ENCODE data around the gene MTUS2.

Gene MTUS2

DNA sequence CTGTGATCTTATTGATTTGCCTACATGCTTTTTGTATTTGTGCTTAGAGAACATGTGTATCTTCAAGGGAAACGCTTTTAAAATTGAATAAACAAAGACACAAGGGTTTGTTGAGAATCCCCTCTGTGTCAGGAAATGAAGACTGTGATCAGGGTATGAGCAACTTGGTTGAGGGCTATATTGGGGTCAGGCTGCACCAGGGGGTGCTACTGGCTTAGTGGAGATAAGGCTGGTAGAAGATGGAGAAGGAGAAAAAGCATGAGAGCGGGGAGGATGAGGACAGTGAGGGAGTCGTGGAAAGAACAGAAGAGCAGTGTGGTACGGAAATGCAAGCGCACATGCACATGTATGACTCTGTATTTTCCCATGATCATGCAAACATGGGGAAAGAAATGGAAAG is 201.6 kb downstream of the MTUS2 start:
- DNase-seq (ENCODE audit: extremely low read depth in 1 of 2, low read depth in 1 of 2), result no peak

DNA sequence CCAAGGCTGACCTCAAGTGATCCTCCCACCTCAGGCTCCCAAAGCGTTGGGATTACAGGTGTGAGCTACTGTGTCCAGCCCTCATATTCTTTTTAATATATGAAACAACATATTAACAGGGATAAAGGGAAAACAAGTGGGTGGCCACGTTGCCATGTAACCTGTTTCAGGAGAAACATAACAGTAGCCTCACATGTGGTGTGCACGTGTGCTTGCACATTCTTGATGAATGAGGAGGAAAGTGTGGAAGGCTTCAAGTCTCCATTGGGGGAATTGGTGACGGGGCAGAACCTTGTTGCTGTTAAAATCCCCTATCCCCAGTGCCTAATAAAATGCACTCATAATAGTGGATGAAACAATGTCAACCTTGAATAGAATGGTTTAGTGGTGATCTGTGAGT is 202.3 kb downstream of the MTUS2 start:
- DNase-seq (ENCODE audit: extremely low read depth in 1 of 2, low read depth in 1 of 2), result no peak

DNA sequence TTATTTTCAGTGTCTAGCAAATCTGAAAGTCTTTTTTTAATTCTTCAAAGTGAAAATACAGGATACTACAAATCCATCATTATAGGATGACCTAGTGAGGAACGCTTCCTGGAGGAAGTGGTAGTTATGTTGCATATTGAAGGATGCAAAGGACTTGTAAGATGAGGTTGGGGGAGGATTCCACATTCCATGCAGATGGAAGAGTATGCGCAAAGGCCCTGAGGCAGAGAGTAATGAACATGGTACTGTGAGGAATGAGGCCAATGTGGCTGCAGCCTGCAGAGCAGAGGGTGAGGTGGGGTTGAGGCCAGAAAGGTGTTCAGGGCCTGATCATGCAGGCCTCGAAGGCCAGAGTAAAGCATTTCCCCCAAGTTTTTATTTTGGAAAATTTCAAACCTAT is 202.8 kb downstream of the MTUS2 start:
- DNase-seq (ENCODE audit: extremely low read depth in 1 of 2, low read depth in 1 of 2), result no peak

DNA sequence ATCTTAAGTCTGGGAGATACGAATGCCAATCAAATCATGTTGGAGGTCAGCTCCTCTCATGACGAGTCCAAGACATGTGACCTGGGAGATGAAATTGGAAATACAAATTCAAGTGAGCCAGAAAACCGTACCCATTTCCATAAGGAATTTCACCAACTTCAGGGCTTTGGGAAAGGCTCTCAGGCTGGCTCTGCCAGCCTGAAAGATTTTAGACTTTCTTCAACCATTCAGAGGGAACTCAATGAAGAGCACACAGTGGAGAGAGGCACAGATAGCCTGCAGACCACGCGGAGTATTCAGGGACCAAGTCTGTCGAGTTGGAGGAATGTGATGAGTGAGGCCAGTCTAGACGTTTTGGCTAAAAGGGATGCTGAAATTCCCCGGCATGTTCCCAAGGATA is 204.6 kb downstream of the MTUS2 start:
- DNase-seq (ENCODE audit: extremely low read depth in 1 of 2, low read depth in 1 of 2), result no peak

DNA sequence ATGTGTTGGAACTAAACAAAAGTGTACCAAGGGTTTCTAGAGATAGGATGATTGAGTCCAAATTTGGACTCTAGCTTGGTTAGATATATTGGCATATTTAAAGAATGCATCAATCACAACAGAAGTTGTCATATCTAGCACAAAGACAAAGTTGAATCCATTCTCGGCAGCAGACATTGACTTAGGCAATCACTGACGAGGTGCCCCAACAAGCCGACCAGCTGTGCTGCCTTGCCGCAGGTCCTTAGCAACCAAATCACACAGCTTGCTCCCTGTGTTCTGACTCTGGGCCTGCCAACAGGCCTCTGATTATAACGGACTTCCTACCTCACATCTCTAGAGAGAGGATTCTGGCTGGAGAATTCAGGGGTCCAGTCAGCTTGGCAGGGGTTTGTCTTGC is 208.7 kb downstream of the MTUS2 start:
- DNase-seq (ENCODE audit: extremely low read depth in 1 of 2, low read depth in 1 of 2), result no peak

DNA sequence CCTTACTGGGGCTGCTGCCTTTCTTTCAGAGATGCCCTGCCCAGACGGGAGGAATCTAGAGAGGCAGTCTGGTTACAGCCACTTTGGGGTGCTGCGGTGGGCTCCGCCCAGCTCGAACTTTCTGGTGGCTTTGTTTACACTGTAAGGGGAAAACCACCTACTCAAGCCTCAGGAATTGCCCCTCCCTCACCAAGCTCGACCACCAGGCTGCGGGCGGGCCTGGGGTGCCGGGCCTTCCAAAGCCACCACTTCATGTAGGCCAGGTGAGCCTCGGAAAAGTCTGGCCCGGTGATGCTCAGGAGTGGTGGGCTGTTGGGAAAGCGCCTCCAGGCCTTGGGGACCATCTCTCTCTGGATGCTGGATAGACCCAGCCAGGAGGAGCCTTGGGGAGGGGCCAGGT is 218.6 kb downstream of the MTUS2 start:
- DNase-seq (ENCODE audit: extremely low read depth in 1 of 2, low read depth in 1 of 2), result no peak

DNA sequence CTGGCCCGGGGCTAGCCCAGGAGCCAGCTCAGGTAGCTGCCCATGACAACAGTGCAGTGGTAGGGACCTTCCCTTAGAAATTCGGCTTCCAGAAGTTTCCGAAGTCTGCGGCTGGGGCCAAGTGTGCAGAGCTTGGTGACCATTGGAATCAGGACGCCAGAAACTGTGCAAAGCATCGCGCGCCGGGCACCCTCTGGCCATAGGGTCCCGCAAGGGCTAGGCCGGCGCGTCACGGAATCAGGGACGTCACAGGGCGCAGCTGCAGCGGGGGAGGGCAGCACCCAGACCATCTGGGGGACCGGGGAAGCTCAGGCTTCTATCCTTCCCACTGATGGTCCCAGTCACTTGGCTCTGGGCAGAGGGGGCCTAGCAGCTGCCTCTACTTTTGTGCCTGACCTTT is 219.1 kb downstream of the MTUS2 start:
- no peak for DNase-seq (ENCODE audit: extremely low read depth in 1 of 2, low read depth in 1 of 2)

DNA sequence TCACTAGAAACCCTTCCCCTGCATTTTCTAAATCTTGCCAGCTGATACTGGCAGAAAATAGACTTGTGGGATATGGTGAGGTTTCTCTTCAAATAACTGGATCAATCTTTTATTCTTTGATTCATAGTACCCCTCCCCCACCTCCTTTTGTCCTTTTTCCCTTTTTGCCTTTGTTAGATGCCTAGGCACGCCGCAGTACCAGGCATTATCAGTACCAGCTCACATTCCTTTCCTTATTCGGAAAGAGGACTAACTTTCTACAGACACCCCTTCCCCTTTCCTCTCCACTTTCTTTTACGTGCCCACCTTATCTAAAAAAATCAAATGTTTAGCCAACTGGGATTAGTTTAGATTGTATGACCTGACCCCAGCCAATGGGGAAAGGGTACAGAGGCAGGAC is 226.4 kb downstream of the MTUS2 start:
- no peak for DNase-seq (ENCODE audit: extremely low read depth in 1 of 2, low read depth in 1 of 2)

DNA sequence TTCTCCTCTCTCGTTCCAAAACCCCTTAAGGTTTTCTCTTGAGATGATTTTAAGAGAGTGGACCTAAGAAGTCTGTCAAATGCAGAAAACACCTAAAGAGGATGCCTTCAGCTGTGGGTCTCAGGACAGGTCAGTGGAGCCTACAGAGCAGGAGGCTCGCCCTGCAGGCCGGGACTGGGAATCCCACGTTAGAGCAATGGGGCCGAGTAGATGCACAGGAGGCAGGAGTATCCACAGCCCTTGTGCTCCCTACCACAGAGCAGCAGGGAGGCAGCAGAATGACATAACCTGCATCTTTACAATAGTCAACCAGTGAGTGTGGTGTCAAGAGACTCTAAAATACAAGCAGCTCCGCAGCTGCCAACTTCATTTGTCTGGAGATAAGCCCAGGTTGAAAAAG is 229.4 kb downstream of the MTUS2 start:
- no peak for DNase-seq (ENCODE audit: extremely low read depth in 1 of 2, low read depth in 1 of 2)

DNA sequence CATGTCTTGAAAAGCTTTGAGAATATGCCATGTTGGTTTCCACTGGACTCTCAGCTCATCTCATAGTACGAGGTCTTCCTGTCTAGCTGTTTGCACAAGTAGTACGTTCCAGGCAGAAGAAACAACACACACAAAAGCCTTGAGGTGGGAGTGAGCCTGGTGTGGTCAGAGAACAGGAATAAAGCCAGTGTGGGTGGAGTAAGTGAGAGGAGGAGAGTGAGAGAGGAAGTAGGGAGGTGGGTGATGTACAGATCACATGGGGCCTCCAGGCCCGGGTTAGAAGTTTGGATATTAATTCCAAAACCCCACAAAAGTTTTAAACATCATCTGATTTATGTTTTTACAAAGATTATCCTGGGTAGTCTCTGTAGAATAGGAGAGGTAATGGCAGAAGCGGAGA is 230.6 kb downstream of the MTUS2 start:
- no peak for DNase-seq (ENCODE audit: extremely low read depth in 1 of 2, low read depth in 1 of 2)

DNA sequence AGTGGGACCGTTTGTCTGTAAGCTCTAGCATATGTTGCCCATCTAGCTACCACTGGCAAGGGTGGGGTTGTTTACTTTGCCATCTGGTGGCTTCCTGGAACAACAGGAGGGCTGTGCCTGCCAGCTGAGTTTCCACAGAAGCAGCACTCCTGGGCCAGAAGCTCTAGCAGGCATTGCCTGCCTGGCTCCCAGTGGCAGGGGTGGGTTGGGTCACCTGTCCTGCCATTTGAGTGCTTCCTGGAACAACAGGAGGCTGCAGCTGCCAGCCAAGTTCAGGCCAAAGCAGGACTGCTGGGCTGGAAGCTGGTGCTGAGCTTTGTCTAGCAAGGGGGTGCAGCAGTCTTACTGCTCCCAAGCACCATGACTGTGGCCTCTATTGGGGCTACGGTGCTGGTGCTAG is 239.7 kb downstream of the MTUS2 start:
- no peak for DNase-seq (ENCODE audit: extremely low read depth in 1 of 2, low read depth in 1 of 2)

DNA sequence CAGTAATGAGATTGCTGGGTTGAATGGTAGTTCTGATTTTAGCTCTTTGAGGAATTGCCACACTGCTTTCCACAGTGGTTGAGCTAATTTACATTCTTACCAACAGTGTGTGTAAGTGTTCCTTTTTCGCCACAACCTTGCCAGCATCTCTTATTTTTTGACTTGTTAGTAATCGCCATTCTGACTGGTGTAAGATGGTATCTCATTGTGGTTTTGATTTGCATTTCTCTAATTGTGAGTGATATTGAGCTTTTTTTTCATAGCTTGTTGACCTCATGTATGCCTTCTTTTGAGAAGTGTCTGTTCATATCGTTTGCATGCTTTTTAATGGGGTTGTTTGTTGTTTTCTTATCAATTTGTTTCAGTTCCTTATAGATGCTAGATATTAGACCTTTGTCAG is 245.0 kb downstream of the MTUS2 start:
- DNase-seq (ENCODE audit: extremely low read depth in 1 of 2, low read depth in 1 of 2), result no peak

DNA sequence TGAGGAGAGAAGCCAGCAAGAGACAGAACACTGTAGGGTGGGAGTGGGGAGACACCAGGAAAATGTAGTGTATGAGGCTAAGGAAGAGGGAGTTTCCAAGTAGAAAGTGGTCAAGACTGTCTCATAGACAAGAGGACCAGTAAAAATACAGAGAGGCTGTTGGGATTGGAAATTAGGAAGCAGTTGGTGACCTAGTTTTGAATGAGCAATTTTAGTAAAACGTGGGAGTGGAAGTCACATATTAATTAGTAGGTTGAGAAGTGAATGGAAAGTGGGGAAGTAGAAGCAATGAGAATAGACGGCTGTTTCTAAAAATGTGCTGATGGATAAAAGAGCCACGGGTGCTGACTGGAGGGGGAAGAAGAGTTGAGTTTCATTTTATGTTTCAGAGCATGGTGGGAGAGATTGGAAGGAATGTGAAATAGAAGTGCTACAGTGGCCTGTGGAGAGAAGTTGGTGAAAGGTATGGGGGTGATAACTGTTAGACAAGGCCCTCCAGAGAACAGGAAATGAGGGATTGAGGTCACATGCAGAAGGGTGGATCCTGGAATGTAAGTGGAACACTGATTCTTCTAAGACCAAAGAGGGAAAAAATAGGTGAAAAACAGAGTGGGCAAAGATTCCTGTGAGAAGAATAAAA is 247.3 kb downstream of the MTUS2 start:
- no peak for DNase-seq (ENCODE audit: extremely low read depth in 1 of 2, low read depth in 1 of 2)

DNA sequence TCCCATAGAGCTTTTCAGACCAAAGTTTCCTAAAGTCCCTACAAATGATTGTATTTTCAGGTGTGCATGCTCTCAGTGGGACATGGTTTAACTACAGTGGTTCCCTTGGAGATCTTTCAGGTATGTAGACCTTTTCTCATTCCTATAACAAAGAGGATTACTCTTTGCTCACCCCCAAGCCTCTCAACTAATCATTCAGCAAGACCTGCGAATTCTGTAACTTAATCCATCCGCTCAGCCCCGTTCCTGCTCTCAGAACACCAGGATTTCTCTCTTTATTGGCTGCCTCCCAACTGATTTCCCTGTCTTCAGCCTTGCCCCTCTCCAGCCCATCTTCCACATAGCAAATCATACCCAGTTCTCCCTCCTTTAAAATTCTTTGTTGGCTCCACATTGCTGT is 253.6 kb downstream of the MTUS2 start:
- no peak for DNase-seq (ENCODE audit: extremely low read depth in 1 of 2, low read depth in 1 of 2)

DNA sequence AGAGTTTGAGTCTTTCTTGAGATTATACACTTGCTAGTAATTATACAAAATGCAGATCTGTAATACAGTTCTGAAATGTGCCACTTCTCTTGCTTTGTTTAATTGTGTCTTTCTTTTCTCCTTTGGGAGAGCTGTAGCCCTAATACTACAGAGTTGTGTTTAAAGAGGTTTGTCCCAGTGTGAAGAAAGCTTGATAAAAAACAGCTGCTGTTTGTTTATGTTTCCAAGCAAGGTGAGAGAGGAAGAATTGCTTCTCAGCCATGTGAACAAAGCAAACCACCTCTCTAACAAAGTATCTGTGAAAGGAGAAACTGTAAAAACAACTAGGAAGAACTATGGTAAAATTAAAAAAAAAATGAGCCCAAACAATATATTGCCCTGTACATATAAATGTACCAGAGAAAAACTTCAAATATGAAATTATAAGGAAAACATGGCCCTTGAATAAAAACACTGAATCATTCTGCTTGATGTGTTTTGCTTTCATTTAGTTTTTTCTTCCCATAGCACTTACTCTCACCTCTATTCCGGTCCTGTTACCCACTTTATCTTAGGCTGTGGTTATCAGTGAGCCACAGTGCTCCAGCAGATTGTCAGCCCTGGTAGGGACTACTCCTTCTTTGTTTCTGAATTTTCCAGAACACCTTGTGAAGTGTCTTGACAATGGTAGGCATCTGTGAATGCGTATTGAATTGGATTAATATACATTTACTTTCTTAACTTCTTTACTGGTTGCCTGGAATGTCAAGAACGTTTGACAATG is 257.1 kb downstream of the MTUS2 start:
- DNase-seq (ENCODE audit: extremely low read depth in 1 of 2, low read depth in 1 of 2), result no peak

DNA sequence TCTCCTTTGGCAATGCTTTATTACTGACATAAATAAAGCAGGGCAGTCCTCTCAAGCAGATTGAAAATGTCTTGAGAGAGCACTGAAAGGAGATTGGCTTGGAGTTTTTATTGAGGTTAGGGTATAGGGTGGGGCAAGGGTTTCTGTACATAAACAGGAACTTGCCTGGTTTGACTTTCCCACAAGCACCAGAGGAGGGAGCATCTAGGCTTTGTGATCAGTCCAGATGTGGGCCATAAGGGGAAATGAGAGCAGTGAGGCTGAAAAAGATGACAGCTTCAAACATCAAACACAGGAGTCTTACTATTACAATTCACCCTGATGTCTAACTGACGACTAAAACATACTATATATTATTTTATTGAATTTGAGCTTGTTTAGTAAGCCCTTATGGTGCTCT is 260.9 kb downstream of the MTUS2 start:
- DNase-seq (ENCODE audit: extremely low read depth in 1 of 2, low read depth in 1 of 2), result no peak

DNA sequence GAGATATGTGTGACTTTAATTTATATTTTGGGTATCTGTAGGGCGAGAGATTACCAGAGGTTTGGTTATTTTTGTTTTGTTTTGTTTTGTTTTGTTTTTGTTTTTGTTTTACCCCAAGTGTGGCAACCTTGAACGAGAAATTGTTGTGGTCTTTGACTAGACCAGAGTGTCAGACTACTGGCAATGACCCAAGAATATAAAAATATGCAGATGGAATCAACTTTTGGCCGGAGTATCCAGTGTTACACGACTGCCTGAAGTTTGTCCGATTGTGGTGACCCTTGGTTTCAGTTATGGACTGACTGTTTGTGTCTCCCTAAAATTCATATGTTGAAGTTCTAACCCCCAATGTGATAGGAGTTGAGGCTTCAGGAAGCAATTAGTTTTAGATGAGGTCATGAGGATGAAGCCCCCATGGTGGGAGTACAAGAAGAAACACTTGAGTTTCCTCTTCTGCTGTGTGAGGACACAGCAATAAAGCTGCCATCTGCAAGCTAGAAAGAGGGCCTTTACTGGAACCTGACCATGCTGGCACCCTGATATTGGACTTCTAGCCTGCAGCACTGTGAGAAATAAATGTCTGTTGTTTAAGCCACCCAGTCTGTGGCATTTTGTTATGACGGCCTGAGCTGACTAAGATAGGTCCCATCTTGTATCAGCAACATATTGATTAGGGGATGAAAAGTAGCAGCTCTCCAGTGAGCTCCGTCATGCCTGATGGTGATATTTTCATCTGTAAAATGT is 261.7 kb downstream of the MTUS2 start:
- no peak for DNase-seq (ENCODE audit: extremely low read depth in 1 of 2, low read depth in 1 of 2)

DNA sequence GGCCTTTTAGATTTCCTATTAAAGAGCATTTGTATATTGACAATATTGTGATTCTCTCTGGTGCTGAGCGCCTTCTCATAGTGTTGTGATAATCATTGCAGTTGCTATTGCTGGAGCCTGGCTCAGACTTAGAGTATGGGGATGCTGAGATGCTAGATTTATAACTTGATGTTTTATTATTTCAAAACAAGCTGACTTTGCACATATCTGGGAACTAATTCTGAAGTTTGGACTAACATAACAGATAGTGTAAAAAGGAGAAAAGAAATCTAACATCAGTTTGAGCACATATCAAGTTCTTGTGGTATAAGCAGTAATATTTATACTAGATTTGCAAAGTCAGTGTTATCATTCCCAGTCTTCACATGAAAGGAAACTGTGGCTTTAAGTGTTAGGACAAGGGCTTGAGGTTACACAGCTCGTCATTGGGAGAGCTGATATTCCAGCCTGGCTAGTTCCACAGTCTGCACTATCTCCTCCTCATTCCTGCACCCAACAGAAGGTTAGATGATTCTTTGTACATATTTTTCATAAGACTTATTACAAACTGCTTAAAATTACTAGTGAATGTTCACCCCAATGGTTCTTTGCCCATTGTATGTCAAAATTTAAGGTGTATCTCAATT is 279.8 kb downstream of the MTUS2 start:
- DNase-seq (ENCODE audit: extremely low read depth in 1 of 2, low read depth in 1 of 2), result no peak

DNA sequence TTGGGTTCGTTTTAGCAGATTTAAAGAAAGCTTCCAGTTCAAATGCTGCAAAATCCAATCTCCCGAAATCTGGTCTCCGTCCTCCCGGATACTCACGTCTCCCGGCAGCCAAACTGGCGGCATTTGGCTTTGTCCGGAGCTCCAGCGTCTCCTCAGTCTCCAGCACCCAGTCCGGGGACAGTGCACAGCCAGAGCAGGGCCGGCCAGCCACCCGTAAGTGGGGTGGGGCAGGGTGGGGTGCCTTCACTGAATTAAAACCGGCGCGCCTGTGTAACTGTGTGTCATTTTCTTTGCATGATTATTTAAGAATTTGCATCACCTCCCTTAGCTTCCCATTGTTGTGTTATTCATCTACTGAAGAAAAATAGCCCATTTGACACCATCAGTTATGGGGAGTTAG is 280.6 kb downstream of the MTUS2 start:
- no peak for DNase-seq (ENCODE audit: extremely low read depth in 1 of 2, low read depth in 1 of 2)

DNA sequence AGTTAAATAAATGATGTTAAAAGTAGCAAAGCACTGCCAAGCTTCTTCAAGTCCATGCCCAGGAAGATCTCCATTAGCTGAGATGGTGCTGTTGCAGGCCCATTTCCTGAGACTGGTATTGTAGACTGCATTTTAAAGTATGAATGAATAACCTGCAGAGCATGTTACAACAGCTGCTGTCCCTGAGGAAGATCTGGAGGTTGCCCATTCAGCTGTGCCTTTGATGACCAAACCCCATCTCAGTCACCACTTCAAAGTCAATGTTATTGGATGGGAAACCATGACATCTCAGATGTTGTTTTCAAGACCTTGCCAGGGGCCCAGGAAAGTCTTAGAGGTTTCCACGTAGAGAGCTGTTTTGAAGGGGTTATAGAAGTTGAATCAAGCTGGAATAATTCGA is 281.3 kb downstream of the MTUS2 start:
- DNase-seq (ENCODE audit: extremely low read depth in 1 of 2, low read depth in 1 of 2), result no peak

DNA sequence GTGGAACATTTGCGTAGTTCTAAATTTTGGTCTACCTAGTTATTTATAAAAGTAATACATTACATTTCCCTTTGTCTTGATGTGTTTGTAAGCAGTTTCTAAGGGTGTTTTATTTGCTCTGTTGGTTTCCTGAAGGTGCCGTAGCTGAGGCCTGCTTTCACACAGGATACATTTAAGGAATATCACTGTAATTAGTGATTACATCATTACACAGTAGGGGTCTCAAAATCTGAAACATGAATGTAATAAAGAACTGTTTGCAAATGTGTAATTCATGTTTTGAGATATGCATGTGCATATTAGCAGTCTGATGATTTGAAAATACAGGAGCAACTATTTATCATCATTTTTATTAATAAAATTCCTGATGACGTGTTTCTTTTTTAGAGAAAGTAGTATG is 281.8 kb downstream of the MTUS2 start:
- DNase-seq (ENCODE audit: extremely low read depth in 1 of 2, low read depth in 1 of 2), result no peak
